Activated CD4-positive, alpha-beta T cell treated with anti-CD3 and anti-CD28 coated beads, Interleukin-10, Interleukin-2, amounts not matched to agents 100 ng/mL and 50 ng/mL, durations not matched to agents 16 hours and 8 hours (primary cell): Measurements from ENCODE around the gene CNTNAP2.
A peak's percentile ranks its signal among the peaks of the same experiment; 100 is the strongest.
"Not testable (repeated sequence)": the region's sequence is repeated elsewhere in the genome, so short reads cannot be mapped to it uniquely, and the experiment has no call there.

Source experiments
- DNase-seq: peaks from one replicate; pipeline ENCODE4 v3.0.0-alpha.2; 2020

The CNTNAP2 gene

GRCh38 chr7:148261996-148262688 lies 2145.5 kb downstream of the CNTNAP2 start:
- no peak for DNase-seq

DNA sequence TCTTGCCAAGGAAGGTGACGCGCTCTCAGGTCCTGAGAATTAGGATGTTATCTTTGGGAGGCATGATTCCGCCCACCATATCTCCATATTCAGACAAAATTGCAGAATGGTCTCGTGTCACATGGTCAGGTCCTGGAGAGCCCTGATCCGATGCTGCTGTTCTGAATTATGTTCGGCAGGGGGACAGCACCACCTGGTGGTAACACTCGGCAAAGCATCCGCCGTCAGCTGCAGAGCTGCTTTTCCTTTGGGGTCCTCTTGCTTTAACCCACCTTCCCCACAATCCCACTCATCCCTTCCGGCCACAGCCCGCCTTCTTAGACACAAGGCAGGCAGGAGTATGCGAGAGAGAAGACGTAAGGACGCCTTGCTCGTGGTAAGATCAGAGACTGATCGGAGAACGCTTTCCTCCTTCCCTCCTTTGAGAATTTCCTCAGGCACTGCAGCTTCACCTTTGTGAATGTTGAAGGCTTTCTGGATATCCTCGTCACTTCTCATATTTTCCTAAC lies 2146.2 kb downstream of the CNTNAP2 start:
- peak; percentile 67 for DNase-seq

DNA sequence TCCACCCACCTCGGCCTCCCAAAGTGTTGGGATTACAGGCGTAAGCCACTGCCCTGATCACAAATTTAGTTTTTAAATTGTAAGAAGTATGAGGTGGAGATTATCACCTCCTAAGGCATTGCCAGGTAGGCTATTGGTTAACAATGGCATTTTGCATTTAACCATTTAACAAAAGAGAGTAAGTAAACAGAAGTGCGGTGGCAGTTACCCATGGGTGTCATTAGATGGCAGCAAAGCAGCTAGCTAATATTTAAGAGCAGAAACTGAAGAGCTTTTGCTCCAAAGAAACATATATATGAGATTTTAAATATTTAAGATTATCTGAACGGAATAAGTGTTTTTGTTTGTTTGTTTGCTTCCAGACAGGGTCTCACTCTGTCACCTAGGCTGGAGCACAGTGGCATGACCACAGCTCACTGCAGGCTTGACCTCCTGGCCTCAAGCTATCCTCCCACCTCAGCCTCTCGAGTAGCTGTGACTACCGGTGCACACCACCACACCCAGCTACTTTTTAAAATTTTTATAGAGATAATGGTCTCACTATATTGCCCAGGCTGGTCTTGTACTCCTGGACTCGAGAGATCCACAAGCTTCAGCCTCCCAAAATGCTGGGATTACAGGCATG lies 2148.4 kb downstream of the CNTNAP2 start:
- peak; percentile 41 for DNase-seq

DNA sequence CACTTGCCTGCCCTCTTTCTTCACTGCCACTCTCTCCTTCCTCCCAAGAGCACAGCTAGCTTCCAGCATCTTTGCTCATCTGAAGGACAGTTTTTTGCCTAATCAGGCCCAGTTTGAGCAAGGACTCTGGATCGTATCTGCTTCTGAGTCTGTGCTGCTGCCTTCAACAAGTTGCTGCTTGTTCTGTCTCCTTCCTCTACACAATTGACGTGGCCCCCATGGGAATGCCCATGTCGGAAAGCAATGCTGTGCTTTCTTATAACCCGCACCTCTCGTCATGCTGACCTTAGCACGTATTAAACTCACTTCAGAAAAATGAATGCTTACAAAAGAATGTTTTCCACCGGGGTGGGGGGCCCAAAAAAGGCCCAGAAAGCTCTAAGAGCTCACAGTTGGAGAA lies 2149.3 kb downstream of the CNTNAP2 start:
- DNase-seq: no peak

- DNase-seq: no peak
These were observed 2150.2 kb downstream of the CNTNAP2 start for GRCh38 chr7:148266795-148267194.

DNA sequence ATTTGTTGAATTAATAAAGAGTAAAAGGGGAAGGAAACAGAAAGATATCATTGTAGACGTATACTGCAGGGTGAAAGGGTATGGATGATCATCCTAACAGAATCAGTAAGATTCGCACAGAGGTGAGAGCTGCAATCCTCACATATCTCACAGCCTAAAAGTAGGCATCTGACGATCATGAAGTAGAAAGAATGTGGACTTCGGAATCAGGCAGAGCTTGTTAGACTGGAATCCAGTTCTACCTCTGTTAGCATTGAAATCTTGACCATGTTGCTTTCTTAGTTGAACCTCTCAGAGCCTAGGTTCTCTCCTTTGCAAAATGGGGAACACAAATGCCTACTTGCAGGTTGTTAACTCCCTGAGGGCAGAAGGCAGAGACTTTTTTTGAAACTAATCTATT lies 2154.0 kb downstream of the CNTNAP2 start:
- no peak for DNase-seq

DNA sequence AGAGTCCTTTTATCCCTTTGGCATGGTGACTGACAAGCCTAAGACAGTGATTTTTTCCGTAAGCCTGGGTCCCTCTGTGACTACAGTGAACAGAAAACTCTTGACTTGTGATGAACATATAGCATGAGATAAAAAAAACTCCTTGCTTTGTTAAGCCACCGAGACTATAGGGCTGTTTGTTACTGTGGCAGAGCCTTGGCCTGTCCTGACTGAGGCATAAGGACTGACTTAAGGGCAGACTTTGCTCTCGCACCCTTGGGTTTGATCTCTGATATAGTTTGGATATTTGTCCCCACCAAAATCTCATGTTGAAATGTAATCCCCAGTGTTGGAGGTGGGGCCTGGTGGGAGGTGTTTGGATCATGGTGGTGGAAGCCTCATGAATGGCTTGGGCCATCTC lies 2157.5 kb downstream of the CNTNAP2 start:
- DNase-seq: no peak

DNA sequence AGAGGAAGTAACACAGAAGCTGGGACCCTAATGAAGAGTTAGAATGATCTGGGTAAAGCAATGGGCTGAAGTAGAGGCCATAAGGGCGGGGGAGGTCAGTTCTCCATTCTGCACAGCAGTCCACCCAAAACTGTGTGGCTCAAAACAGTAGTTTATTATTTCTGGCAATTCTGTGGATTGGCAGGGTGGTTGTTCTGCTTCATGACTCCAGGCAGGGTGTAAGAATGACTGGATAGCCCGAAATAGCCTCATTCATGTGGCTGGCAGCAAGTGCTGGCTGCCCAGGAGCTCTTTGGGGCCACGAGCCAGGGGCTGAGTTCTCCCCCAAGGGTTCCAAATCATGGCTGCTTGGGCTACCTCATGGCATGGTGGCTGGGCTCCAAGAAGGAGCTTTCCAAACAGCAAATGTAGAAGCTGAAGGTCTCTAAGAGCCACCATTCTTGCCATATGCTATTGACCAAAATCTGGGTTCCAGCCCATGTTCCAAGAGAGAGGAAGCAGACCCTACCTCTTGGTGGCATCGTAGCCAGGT lies 2158.8 kb downstream of the CNTNAP2 start:
- no peak for DNase-seq

DNA sequence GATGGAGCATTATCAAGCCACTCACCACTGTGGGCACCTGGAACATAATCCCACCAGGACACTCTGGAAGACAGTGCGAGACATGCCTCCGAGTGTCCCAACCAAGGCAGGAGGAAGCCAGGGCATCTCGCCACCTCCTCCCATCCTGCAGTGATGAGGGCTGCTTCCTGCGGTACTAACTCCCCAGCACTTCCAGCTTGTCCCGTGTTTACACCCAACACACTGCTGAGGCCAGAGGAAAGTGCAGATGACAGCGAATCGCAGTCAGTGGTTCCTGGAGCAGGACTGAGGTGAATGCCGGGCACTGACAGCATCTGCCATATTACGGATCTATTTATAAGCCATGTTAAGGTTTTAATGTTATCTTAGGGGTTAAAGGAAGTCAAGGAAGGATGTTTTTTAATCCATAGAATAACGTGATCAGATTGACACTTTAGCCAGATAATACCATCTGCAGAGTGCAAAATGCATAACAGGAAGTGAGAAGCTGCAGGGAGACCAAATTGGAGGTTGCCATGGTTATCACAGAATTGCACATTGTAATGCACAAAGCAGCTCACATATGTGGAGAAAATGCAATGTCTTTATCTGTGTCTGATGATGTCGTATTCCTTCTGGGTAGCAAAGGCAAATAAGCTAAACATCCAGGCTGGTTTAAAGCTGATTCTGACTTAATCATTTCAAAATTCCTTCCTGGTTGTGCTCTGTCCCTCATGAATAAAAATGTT lies 2159.9 kb downstream of the CNTNAP2 start:
- DNase-seq: no peak

DNA sequence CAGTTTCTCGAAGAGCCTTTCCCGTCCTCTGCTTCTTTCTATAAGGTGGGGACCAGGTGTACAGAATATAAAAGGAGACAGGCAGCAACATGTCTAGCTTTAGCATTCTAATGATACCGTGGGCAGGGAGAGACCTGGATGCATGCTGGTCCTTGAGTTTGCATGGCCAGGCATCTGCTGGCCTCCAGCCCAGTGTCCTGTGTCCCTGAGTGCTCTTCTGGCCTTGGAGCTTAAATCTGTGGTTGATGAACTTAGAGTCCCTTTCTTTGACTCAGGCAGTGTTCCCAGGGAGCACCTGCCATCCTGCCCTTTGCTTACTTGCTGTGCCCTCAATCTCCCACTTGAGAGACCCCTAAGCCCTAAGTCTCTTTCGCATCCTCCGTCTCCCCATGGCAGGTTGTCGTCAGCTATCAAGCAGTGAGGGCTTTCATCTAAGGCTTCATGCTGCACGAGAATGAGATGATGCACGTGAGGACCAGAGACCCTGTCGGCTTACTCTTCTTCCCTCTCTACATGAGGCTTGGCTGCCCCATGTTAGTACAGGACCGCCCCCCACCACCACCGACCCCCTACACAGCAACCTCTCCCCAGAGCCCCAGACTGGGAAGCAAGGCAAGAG lies 2160.6 kb downstream of the CNTNAP2 start:
- no peak for DNase-seq

- DNase-seq: no peak
These were observed 2169.5 kb downstream of the CNTNAP2 start for GRCh38 chr7:148286150-148286549.

DNA sequence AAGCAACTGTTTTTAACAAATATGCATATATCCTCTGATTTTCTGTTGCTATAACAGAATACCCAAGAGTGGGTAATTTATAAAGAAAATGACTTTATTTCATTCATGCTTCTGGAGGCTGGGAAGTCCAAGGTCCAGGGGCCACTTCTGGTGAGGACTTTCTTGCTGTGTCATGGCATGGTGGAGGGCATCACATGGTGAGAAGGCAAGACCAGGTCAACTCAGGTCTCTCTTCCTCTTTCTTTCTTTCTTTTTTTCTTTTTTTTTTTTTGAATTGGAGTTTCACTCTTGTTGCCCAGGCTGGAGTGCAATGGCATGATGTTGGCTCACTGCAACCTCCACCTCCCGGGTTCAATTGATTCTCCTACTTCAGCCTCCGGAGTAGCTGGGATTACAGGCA lies 2170.9 kb downstream of the CNTNAP2 start:
- no peak for DNase-seq

DNA sequence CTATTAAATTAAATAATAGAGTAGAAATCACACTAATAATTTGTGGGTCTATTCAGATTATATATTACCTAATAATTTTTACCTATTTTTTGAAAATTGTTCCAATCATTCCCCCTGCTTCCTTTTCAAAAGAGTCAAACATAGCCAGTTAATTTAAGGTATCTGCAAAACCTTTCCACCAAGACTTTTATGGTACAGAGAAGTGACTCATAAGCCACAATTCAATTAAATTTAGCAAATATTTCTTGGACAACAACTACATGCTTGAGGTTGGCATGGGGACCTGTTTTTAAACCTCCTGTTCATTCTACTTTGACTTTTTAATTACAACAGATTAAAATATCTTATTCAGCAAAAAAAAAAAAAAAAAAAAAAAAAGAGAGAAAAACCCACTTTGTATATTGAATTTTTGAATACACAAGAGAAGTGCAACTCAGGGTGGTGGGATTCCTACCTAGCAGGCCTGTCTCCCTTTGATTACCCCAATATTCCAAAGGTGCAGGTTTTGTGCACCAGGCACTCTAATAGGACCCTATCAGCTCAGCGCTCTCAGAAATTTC lies 2172.1 kb downstream of the CNTNAP2 start:
- no peak for DNase-seq

GRCh38 chr7:148289630-148290029 lies 2173.0 kb downstream of the CNTNAP2 start:
- DNase-seq: no peak

GRCh38 chr7:148290538-148290937 lies 2173.9 kb downstream of the CNTNAP2 start:
- no peak for DNase-seq

DNA sequence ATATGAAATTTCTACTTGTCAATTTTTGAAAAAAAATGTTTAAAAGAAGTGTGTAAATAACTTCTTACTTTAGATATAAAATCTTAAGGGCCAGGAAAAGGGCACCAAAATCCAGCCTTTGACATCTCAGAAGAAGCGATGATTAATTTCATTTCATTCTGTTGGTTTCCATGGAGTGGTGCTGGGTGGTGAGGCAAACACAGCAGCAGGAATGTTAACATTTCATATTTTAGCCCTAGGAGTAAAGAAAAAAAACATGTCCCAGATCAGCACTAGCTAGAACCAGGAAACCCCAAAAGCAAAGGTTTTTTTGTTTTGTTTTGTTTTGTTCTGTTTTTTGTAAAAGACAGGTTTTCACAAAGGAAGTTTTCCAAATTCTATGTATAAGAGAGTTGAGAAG lies 2175.2 kb downstream of the CNTNAP2 start:
- no peak for DNase-seq

DNA sequence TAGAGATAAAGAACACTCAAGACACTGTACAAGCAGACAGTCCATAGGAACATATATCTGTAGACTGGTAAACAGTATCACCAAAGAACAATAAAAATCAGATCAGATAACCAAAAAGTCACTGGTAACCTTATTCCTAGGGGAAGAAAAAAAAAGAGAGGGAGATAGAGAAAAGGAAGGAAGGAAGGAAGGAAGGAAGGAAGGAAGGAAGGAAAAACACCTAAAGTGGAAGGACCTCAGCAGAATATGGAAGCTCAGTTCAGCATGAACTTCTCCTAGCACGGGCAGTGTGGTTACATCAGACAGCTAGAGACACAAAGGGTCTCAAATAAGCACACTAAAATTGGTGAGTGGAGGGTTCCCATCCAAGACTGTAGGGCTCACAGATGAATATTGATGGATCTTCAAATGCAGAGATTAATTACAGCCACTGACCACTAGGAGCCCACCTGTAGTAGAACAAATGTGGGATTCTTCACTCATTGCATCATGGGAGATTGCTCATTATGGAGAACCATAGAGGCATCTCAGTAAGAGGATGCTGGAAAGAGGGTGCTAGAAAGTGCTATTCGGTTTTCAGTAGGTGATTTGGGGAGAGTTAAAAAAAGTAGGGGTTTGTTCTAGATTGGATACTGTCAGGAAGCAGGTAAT lies 2180.5 kb downstream of the CNTNAP2 start:
- DNase-seq: no peak

GRCh38 chr7:148298768-148299167 lies 2182.2 kb downstream of the CNTNAP2 start:
- not testable (repeated sequence) for DNase-seq

DNA sequence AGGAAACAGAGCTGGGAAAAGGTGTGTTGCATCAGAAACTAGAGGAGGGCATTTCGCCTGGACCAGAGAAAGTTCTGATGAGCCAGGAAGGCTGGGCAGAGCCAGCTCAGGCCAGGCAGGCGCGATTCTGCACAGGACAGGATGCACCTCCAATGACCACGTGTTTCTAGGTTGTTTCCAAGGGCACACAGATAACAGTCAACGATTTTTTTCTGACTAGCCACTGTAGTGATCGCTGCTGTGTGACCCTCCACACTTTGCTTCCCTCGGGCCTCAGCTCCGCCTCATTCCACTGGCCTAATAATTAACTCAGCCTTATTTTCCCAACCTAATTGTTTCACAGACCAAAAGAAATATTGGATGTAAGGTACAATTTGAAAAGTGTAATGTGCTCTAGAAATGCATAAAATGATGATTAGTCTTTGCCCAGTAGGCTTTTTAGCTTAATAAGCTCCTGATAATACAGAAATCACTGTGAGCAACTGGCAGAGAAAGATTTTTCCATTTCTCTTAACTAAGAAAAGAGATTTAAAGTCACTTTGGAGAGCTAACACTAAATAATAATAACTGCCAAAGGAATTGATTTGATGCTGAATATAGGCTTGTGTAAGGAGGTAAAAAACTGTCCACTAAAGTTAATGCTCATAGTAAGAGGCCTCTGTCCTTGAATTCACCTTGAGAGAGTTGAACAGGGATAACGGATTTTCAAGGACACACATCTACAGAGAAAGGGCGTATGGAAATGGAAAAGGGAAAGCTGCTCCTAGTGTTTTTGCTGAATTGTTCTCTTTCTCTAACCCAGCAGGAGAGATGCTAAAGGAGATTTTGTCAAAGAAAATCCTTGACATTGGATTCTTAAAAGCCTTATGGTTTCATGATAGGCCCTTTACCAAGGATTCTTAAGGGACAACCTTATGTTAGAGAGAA lies 2183.0 kb downstream of the CNTNAP2 start:
- no peak for DNase-seq

DNA sequence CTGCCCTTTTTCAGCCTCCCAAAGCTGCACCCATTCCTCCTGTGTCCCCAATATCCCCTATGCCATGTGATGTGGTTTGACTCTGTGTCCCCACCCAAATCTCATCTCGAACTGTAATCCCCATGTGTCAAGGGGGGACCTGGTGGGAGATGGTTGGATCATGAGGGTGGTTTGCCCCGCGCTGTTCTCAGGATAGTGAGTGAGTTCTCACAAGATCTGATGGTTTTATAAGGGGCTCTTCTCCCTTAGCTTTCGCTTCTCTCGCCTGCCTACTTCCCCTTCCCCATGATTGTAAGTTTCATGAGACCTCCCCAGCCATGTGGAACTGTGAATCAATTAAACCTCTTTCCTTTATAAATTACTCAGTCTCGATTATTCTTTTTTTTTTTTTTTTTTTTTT lies 2185.8 kb downstream of the CNTNAP2 start:
- not testable (repeated sequence) for DNase-seq
